WTC11 (cell line): ENCODE measurements around the gene C2orf76. TPM values are rescaled to one million over a fixed set of nuclear protein-coding genes. Genes with fewer than 3 reads are reported as not detected.

Experiments used
- ATAC-seq: fragments of 200-7000 bp; cut with Tn5 transposase; 2 replicates; pipeline ENCODE4 v1.10.0; 2021; ENCODE audit warnings: mild to moderate bottlenecking, moderate library complexity
- CTCF ChIA-PET: fragments of 300-600 bp; sonication (Branson Sonifier 250); formaldehyde crosslinking; loops from one replicate; lab custom pipeline; 2021; ENCODE audit warnings: antibody characterized with exemption; lab: Charles Lee
- POLR2A ChIA-PET: fragments of 350-600 bp; sonication (Branson Sonifier 250); formaldehyde crosslinking; loops from one replicate; lab custom pipeline; 2021; ENCODE audit warnings: antibody characterized with exemption; lab: Charles Lee
- DNase-seq: peaks from one replicate; pipeline ENCODE4 v3.0.0; 2021; ENCODE audit warnings: low spot score
- H3K27ac Mint-ChIP-seq: 2 replicates; pipeline ENCODE4 v1.8.0; 2021; ENCODE audit warnings: mixed read lengths
- H3K27me3 Mint-ChIP-seq: 2 replicates; pipeline ENCODE4 v1.8.0; 2021; ENCODE audit warnings: low read depth, mild to moderate bottlenecking, moderate library complexity, mixed read lengths
- H3K36me3 Mint-ChIP-seq: 2 replicates; pipeline ENCODE4 v1.8.0; 2021; ENCODE audit warnings: mixed read lengths
- H3K4me1 Mint-ChIP-seq: 2 replicates; pipeline ENCODE4 v1.8.0; 2022; ENCODE audit warnings: mixed read lengths
- H3K4me3 Mint-ChIP-seq: 2 replicates; pipeline ENCODE4 v1.8.0; 2021; ENCODE audit warnings: mild to moderate bottlenecking, moderate library complexity, mixed read lengths
- H3K9me3 Mint-ChIP-seq: 2 replicates; pipeline ENCODE4 v1.8.0; 2021; ENCODE audit warnings: mixed read lengths
- CREB1 ChIP-seq: sonication (generic); formaldehyde crosslinking; IDR thresholded peaks from 2 replicates; pipeline ENCODE4 v1.8.0; 2023; ENCODE audit warnings: mild to moderate bottlenecking, missing genetic modification reagents
- CREM ChIP-seq: sonication (generic); formaldehyde crosslinking; IDR thresholded peaks from 2 replicates; pipeline ENCODE4 v1.8.1; 2022; ENCODE audit warnings: mild to moderate bottlenecking, missing genetic modification reagents, moderate library complexity
- GRHL2 ChIP-seq: fragments of 250-450 bp; sonication (Bioruptor Pico); IDR thresholded peaks from 2 replicates; pipeline ENCODE4 v1.8.0; 2022; ENCODE audit warnings: mild to moderate bottlenecking, moderate library complexity; ENCODE audit not compliant: insufficient replicate concordance, severe bottlenecking
- NFYB ChIP-seq: sonication (generic); formaldehyde crosslinking; conservative IDR thresholded peaks from 2 replicates; pipeline ENCODE4 v1.8.0; 2022; ENCODE audit warnings: low read depth, missing genetic modification reagents
- NR2C2 ChIP-seq: sonication (generic); formaldehyde crosslinking; IDR thresholded peaks from 2 replicates; pipeline ENCODE4 v1.8.0; 2022; ENCODE audit warnings: mild to moderate bottlenecking, missing genetic modification reagents
- ZNF138 ChIP-seq: sonication (generic); formaldehyde crosslinking; conservative IDR thresholded peaks from 2 replicates; pipeline ENCODE4 v1.8.1; 2022; ENCODE audit warnings: mild to moderate bottlenecking, moderate library complexity, missing genetic modification reagents
- ZNF219 ChIP-seq: sonication (generic); formaldehyde crosslinking; IDR thresholded peaks from 2 replicates; pipeline ENCODE4 v1.8.0; 2023; ENCODE audit warnings: missing genetic modification reagents, mild to moderate bottlenecking, borderline replicate concordance
- ZNF423 ChIP-seq: fragments of 250-450 bp; sonication (Bioruptor Pico); IDR thresholded peaks from 2 replicates; pipeline ENCODE4 v2.1.2; 2022; ENCODE audit warnings: mild to moderate bottlenecking, moderate library complexity
- ZNF671 ChIP-seq: fragments of 250-450 bp; sonication (Bioruptor Pico); IDR thresholded peaks from 2 replicates; pipeline ENCODE4 v1.8.0; 2021; ENCODE audit warnings: mild to moderate bottlenecking
- total RNA-seq: library from RNA; stranded (reverse); gene quantifications from 3 replicates; pipeline ENCODE4 v1.2.3, GENCODE V29; 2021
- TF ChIP-seq, protein P1 (sequence below): sonication (generic); formaldehyde crosslinking; IDR thresholded peaks from 2 replicates; pipeline ENCODE4 v1.8.1; 2022; ENCODE audit warnings: mild to moderate bottlenecking, moderate library complexity, missing genetic modification reagents
- TF ChIP-seq, protein P2 (sequence below): sonication (generic); formaldehyde crosslinking; IDR thresholded peaks from 2 replicates; pipeline ENCODE4 v1.8.0; 2022; ENCODE audit warnings: missing genetic modification reagents
- TF ChIP-seq, protein P3 (sequence below): sonication (generic); formaldehyde crosslinking; conservative IDR thresholded peaks from 2 replicates; pipeline ENCODE4 v1.8.1; 2022; ENCODE audit warnings: mild to moderate bottlenecking, missing genetic modification reagents
- TF ChIP-seq, protein P4 (sequence below): sonication (generic); formaldehyde crosslinking; IDR thresholded peaks from 2 replicates; pipeline ENCODE4 v1.8.0; 2023; ENCODE audit warnings: missing genetic modification reagents, mild to moderate bottlenecking, borderline replicate concordance

The C2orf76 gene
- total RNA-seq, 1 experiment from 2014 or later = 4.4 TPM

DNA sequence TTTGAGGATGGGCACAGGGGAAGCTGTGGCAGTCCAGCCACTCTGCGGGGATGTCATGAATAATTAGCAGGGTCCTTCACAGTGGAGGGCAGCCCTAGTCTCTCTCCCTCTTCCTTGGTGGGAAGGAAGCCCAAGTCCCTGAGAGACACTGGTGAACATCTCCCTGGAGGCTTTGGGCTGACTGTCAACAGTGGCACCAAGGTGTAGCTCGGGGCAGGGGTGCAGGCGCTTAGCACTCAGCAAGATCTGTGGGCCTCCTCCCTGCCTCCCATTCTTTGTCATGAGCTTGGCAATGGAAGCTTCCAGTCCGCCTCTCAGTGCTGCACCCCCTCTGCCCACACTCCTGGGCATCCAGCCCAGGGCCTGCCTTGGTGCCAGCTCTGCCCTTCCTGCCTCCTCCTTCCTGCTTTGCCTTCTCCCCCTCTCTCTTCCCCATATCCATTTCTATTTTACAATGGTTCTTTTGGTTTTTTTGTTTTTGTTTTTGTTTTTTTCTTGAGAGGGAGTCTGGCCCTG, 83.6 kb downstream of the C2orf76 start:
- H3K4me1 Mint-ChIP-seq = no peaks in the 10 kb centered on the region
- H3K4me3 Mint-ChIP-seq = no peak overlapping the region
- POLR2A ChIA-PET = no interaction called here
- no peak overlapping the region for H3K27ac Mint-ChIP-seq
- no peak for TF ChIP-seq CREB1
- TF ChIP-seq CREM (CRISPR knock-in tag) = no peak
- TF ChIP-seq ZNF671 = no peak
- TF ChIP-seq, all 79 proteins: peak for 0
- Mint-ChIP-seq H3K36me3 (no peaks in the 10 kb centered on the region), H3K27me3 (no peaks in the 10 kb centered on the region; the same call in none of the 2 replicates), H3K9me3 (no peaks in the 10 kb centered on the region)
- ATAC-seq = no peak
- CTCF ChIA-PET = interaction anchor here (1.1 to 1.5 kb wide), 4 partner anchors 8 to 193 kb away, joined by 3 to 4 read pairs (median 4); no protein-coding TSS in a partner anchor
- no peak for DNase-seq

DNA sequence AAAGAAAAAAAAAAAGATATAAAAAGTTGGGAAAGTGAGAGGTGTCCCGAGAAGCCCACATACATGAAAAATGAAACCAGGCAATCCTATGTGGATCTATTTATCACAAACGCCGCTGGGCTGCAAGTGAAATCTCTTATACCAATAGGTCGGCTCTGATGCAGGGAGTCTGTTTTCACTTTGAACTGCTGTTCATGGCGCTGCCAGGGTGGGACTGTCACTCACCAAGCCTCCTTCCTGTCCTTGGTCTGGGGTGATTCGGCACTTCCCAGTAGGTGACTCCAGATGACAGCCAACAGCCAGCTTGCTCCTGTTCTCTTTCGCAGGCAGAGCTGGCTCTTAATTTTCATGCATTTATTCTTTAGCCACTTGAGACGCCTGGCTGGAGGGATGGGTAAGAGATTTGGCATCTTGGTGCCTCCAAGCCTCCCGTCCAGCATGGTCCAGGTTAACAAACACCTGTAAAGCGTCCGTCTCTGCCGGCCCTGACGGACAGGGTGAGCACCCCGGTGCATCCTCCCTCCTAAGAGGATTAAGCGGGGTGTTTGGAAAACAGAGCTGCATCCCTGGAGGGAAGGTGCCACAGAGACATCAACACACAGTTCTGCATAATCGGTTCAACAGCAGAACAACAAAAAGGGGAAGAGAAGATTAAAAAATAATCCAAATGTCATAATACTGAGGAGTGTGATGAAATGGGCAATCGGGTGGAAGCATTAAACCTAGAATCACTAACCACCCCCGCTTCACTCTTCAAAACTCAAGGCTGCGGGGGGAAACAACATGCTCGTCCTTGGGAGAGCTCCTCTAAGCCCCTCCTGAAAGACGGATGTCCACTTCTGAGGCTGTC, 84.3 kb downstream of the C2orf76 start:
- POLR2A ChIA-PET = interaction anchor here (0.6 kb wide), 1 partner anchor 210 kb away, joined by 3 read pairs; no protein-coding TSS in a partner anchor

More for the DNA sequence above, 84.3 kb downstream of the C2orf76 start:
- no peak for TF ChIP-seq ZNF138
- TF ChIP-seq, protein P1, sequence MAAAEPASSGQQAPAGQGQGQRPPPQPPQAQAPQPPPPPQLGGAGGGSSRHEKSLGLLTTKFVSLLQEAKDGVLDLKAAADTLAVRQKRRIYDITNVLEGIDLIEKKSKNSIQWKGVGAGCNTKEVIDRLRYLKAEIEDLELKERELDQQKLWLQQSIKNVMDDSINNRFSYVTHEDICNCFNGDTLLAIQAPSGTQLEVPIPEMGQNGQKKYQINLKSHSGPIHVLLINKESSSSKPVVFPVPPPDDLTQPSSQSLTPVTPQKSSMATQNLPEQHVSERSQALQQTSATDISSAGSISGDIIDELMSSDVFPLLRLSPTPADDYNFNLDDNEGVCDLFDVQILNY (CRISPR knock-in tag) = no peak
- TF ChIP-seq NFYB (CRISPR knock-in tag) = no peak
- no peak for TF ChIP-seq ZNF219 (CRISPR knock-in tag)
- TF ChIP-seq, protein P2, sequence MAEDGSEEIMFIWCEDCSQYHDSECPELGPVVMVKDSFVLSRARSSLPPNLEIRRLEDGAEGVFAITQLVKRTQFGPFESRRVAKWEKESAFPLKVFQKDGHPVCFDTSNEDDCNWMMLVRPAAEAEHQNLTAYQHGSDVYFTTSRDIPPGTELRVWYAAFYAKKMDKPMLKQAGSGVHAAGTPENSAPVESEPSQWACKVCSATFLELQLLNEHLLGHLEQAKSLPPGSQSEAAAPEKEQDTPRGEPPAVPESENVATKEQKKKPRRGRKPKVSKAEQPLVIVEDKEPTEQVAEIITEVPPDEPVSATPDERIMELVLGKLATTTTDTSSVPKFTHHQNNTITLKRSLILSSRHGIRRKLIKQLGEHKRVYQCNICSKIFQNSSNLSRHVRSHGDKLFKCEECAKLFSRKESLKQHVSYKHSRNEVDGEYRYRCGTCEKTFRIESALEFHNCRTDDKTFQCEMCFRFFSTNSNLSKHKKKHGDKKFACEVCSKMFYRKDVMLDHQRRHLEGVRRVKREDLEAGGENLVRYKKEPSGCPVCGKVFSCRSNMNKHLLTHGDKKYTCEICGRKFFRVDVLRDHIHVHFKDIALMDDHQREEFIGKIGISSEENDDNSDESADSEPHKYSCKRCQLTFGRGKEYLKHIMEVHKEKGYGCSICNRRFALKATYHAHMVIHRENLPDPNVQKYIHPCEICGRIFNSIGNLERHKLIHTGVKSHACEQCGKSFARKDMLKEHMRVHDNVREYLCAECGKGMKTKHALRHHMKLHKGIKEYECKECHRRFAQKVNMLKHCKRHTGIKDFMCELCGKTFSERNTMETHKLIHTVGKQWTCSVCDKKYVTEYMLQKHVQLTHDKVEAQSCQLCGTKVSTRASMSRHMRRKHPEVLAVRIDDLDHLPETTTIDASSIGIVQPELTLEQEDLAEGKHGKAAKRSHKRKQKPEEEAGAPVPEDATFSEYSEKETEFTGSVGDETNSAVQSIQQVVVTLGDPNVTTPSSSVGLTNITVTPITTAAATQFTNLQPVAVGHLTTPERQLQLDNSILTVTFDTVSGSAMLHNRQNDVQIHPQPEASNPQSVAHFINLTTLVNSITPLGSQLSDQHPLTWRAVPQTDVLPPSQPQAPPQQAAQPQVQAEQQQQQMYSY (CRISPR knock-in tag) = no peak
- TF ChIP-seq NR2C2 = no peak
- TF ChIP-seq, protein P3, sequence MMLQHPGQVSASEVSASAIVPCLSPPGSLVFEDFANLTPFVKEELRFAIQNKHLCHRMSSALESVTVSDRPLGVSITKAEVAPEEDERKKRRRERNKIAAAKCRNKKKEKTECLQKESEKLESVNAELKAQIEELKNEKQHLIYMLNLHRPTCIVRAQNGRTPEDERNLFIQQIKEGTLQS (CRISPR knock-in tag) = no peak
- no peak for TF ChIP-seq ZNF423
- no peak for TF ChIP-seq GRHL2
- TF ChIP-seq, protein P4, sequence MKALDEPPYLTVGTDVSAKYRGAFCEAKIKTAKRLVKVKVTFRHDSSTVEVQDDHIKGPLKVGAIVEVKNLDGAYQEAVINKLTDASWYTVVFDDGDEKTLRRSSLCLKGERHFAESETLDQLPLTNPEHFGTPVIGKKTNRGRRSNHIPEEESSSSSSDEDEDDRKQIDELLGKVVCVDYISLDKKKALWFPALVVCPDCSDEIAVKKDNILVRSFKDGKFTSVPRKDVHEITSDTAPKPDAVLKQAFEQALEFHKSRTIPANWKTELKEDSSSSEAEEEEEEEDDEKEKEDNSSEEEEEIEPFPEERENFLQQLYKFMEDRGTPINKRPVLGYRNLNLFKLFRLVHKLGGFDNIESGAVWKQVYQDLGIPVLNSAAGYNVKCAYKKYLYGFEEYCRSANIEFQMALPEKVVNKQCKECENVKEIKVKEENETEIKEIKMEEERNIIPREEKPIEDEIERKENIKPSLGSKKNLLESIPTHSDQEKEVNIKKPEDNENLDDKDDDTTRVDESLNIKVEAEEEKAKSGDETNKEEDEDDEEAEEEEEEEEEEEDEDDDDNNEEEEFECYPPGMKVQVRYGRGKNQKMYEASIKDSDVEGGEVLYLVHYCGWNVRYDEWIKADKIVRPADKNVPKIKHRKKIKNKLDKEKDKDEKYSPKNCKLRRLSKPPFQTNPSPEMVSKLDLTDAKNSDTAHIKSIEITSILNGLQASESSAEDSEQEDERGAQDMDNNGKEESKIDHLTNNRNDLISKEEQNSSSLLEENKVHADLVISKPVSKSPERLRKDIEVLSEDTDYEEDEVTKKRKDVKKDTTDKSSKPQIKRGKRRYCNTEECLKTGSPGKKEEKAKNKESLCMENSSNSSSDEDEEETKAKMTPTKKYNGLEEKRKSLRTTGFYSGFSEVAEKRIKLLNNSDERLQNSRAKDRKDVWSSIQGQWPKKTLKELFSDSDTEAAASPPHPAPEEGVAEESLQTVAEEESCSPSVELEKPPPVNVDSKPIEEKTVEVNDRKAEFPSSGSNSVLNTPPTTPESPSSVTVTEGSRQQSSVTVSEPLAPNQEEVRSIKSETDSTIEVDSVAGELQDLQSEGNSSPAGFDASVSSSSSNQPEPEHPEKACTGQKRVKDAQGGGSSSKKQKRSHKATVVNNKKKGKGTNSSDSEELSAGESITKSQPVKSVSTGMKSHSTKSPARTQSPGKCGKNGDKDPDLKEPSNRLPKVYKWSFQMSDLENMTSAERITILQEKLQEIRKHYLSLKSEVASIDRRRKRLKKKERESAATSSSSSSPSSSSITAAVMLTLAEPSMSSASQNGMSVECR (CRISPR knock-in tag) = no peak
- H3K4me1 Mint-ChIP-seq = no peaks in the 10 kb centered on the region
- CTCF ChIA-PET = interaction anchor here (1.1 to 3.2 kb wide), 4 partner anchors 9 to 194 kb away, joined by 3 to 16 read pairs (median 4); no protein-coding TSS in a partner anchor
- no peaks in the 10 kb centered on the region; the same call in none of the 2 replicates for H3K27me3 Mint-ChIP-seq
- DNase-seq (no peak), ATAC-seq (no peak)
- H3K36me3 Mint-ChIP-seq = no peaks in the 10 kb centered on the region
- H3K9me3 Mint-ChIP-seq = no peaks in the 10 kb centered on the region
- no peak overlapping the region for H3K27ac Mint-ChIP-seq
- no peak overlapping the region for H3K4me3 Mint-ChIP-seq
